ENCODE measurements around the gene ST7.

The ST7 gene

DNA sequence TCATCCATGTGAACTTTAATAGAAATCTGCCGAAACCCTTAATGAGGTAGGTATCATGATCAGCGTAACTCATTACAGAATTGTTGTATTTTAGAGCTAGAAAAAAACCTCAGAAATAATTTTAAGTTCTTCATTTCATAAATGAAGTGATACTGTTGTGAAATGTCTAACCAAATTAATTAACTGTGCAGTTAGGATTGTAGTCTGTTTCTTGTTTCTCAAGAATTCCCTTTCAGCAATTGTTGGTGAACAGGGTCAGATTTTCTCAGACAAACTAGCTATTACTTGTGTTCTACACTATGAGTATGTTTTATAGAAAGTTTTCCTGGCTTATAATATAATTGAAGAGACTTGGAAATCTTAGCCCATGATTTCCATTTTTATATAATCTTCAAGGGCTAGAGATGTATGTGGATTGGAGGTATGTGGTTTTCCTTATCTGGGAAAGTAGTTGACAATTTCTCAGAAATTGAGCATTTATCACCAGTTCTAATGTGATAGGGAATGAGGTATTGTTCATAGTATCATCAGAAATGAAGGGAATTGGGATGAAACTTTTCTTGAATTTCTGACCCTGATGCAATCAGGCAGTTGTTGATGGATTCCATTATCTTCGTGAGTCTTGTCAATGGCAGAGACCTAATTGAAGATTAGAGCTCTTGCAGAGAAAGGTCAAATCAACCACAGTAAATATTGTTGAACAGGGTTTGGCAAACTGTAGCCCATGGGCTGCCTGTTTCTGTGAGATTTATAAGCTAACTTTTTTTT, 55.0 kb downstream of the ST7 start:
- in situ Hi-C loops (cut with MboI; ENCODE audit: low sequenced_read_pairs) = no loop called here

DNA sequence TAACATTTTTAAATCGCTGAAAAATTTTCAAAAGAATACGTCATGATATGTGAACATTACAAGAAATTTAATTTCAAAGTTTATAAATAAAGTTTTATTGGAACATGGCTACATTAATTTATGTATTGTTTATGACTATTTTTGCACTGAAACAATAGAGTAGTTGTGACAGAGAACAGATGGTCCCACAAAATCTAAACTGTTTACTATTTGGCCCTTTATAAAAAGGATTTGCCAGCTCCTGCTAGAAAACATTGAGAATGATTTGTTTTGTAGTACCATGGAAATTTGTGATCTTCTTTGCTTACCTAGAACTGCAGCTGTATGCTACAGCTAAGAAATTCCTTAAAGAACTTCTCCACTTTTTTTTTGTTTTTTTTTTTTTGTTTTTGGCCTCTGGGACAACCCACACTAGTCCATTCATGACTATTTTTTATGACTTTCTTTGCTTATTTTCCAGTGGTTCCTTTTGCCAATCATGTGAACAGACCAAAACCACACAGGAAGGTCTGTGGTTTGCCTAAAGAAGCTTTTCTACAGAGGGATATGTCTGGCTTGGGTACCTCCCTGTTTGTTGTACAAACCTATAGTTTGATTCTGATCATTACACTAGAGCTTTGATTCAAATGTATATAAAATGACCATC, 55.7 kb downstream of the ST7 start:
- in situ Hi-C loops (cut with MboI; ENCODE audit: low sequenced_read_pairs) = no loop called here

DNA sequence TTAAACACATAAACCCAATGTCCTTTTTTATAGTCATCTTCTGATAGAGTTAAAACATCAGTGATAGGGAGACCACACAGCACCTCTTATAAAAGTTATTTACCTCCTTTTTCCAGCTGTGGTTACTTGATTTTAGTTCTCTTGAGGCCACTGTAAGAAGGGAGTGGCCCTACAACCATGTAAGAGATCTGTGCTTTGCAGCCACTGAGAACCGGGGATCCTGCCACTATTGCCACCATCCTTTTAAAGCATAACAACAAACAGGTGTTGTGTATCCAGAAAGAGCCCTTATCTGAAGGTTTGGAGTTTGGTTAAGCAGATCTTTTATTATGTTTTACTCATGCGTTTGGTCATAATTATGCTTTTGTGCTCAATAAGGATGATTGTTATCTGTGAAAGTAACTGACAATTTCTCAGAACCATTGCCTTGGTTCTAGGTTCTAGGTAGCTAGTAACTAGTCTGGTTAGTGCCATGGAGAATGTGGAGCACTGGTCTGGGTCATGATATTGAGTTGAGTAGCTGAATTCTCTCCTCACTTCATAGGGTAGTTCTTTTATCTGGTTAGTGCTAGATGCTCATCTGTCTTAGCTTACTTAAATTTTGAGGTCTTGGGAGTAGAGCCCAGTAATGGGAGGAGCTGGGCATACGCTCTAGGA, 56.5 kb downstream of the ST7 start:
- in situ Hi-C loops (cut with MboI; ENCODE audit: low sequenced_read_pairs) = no loop called here

DNA sequence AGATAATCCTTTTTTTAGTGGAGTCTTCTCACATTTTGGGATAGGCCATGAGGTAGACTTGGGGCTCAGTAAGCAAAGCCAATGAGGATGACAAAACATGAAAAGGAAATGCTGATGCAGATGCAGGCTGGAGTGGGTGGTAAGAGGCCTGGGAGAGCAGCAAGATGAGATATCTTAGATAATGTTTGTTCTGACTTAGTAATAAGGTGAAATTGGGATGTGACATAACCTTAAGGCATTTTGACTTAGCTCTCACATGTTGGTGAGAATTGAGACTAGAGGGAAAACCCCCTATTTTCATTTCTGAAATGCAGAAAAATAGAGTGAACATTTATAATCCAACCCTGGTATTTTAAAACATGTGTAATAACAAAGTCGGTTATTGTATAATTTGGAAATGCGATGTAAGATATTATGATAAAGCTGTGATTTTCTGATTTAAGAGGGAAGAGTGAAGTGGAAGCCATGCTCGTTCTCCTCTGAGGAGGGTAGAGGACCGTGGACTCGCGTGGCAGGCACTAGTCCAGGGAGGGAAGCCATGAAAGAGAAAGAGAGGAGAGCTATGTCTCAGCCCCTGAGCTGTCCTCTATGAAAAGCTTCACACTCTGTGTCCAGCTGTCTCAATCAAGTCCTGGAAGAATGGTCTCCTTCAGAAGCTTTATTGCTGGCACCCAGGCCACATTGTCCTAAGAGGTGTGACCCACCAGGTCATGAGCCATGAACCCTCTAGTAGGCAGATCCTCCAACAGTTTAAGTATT, 57.3 kb downstream of the ST7 start:
- in situ Hi-C loops (cut with MboI; ENCODE audit: low sequenced_read_pairs) = no loop called here

DNA sequence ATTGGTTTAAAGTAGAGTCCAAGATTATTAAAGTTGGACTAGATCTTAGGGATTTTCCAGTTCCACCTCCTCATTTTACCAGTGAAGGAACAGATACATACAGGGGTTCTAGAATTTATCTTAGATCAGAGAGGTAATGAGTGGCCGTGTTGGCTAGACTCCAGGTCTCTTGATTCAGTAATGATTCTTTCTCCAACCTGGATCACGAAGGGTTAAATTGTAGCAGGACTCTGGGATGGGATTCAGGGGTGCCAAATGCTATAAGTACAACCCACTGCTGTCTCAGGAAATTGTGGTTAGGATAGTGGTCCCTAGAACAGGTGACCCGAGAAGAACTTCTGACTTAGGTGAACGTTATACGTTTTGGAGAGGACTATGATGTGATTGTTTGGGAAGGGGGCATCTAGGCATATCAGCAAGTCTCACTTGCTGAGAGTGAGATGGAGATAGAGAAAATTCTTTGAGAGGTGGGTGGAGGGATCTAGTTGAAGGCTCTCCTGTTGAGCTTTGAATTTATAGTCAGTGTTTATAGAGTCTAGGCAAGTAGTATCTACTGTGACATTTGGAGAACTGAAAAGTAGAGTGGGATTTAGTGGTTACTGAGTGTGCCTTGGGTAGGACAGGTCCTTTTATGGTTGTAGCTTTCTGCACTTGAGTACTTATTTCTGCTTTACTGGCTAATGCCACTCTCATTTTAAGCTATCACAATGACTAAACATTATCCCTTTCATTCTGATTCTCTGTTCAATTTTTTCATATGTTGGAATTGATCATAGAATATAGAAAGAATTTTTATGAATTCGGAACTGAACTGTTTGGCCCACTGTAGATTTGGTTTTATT, 58.3 kb downstream of the ST7 start:
- in situ Hi-C loops (cut with MboI; ENCODE audit: low sequenced_read_pairs) = no loop called here

DNA sequence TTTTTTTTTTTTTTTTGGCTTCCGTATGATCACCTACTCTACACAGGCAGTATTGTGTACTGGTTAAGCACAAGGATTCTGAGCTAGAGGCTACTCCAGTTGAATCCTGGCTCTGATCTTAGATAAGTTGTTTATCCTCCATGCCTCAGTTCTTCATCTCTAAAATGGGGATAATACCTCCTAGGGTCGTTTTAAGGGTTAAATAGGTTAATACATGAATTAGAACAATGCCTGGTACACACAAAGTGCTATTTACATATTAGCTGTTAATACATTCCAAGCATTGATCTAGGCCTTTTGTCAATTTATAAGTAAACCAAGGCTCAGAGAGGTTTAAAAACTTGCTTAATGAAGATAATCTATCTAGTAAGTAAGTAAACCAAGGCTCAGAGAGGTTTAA, 59.0 kb downstream of the ST7 start:
- in situ Hi-C loops (cut with MboI; ENCODE audit: low sequenced_read_pairs) = no loop called here

DNA sequence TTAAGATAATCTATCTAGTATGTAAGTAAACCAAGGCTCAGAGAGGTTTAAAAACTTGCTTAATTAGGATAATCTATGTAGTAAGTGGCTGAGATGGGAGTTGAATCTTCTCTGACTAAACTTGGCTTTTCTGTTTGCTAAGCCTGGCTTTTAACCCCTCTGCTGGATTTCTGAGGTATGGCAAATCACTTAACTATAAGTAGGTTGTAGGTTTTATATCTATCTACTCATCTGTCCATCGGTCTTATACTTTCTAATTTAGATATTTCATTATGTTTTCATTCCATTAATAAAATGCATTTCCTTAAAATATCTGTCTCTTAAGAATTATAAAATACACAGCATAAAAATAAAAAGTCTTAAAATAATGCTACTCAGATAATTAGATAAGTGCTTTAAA, 59.4 kb downstream of the ST7 start:
- in situ Hi-C loops (cut with MboI; ENCODE audit: low sequenced_read_pairs) = no loop called here

DNA sequence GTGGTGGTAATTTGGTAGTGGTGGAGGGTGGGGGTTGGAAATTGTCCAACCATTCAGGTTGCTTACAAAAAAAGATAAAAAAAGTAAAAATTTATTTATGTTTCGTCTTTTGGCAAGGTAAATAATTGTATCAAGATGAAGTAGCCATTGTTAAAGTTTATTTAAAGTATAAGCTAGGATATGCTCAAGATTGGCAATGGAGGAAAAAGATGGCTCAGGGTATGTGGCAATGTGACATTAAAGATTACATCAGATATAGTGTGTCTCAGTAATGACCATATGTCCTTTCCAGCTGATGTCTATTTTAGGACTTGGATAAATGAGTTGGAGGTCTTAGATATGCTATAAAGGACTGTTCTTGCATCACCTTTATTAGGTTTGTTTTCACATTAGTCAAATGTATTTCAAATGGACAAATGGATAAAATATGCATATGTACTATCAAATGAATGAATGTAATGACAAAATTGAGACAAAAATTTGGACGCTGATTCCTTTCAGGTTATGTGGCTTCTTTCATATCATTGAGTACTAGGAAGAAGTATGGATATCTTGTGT, 60.9 kb downstream of the ST7 start:
- in situ Hi-C loops (cut with MboI; ENCODE audit: low sequenced_read_pairs) = no loop called here

DNA sequence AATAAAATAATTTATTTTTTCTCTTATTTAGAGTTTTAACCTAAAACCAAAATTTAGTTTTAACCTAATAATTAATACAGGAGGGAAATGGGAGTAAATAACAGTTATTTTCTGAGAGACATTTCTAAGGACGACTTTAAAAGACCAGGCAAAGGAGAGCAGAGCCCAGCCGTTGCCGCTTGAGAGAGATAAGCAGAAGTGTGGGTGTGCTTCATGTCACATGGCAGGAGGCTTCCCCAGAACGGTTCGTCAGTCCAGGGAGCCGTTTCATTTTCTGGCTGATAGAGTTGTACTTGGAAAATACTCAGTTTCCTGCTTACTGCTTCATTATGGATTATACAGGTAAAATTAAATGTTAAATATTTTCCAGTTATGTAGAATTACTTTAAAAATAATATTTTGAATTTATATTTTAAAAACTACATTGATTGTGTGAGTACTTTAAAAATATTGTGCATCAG, 61.4 kb downstream of the ST7 start:
- in situ Hi-C loops (cut with MboI; ENCODE audit: low sequenced_read_pairs) = no loop called here

DNA sequence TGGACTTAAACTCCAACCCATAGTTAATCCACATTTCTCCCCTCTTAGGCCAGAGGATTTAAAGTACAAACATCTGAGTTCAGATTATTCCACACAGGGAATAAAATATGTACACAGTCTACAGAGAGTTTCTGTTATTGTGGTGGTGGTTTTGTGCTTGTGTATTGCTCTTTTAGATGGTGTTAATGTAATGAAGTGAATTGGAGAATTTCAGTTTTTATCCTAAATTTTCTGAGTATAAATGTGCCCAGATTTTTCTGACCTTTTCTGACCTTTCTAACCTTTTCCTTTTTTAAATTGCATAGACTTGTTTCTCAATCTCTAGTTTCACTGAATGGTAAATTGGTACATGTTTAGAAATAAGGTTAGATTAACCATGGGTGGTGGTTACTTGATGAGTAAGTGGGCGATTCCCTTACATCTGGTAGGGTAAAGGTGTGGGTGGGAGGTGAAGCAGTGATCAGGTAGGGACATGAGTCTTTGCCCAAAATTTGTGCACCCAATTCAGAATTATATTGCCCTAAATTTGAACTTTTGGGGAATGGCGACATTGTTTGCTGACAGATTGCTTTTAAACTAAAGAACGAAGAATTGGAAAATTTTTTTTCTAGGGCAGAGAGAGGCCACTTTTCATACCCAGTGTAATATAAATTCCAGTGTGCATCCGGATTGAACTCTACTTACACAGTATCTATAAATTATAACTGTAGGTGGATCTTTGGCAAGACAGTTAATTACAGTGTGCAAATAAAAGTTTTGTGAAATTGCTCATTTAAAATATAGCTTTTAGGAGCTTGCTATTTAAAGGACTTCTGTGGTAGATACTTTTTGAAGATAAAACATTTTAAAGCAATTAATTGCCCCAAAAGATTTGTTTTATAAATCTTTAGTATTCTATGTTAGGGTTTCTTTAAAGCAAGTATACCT, 62.2 kb downstream of the ST7 start:
- in situ Hi-C loops (cut with MboI; ENCODE audit: low sequenced_read_pairs) = no loop called here

DNA sequence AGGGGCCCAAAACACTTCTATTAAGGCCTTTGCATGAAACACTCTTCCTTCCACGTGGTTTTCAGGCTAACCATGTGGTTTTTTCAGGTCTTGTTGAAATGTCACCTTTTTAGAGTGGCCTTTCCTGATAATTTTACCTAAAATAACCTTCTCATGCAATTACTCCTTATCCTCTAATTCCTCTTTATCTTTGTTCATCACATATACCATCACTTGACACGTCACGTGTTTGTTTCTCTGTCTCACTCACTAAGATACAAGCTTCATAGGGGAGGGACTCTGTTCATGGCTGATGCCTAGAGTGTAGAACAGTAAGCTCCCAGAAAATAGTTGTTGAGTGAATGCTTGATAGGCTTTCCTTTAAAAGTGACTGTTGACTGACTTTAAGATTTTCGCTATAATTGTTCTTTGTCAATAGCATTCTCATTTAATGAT, 63.7 kb downstream of the ST7 start:
- in situ Hi-C loops (cut with MboI; ENCODE audit: low sequenced_read_pairs) = no loop called here

DNA sequence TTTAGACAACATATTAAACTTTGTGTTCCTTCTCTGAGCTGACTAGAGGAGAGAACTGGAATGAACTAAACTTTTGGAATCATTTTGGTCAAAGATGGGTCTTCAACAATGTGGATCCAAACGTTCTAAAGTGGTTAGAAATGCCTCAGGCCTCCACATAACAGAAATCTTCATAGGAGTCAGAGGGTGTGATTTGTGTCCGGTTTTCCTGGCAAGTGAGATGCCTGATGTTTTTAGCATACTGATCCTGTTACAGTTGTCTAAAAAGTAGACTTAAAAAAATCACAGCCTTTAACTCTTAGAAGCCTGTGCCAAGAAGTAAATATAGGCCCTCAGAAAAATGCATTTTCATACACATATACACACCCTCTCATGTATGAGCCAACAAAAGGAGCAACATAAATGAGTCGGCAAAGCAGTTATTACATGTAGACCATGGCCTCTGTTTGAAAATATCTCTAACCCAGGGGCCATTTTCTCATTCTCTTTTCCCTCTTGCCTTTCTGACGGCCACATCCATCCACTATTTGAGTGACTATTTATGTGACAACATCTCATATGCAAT, 64.5 kb downstream of the ST7 start:
- in situ Hi-C loops (cut with MboI; ENCODE audit: low sequenced_read_pairs) = no loop called here

DNA sequence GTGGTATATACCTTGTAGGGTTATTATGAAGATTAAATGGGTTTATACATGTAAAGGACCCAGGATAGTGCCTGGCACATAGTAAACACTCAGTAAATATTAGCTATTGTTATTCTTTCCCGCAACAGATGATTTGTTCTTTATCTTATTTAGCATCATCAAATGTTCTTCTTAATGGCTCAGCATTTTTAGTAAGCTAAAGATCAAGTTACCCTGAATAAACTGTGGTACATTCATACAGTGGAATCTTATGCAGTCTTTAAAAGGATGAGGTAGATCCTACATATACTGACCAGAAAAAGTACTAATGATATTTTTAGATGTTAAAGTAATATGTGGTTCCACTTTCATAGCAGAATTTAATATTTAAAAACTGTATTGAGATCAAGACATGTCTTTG, 65.4 kb downstream of the ST7 start:
- in situ Hi-C loops (cut with MboI; ENCODE audit: low sequenced_read_pairs) = no loop called here

DNA sequence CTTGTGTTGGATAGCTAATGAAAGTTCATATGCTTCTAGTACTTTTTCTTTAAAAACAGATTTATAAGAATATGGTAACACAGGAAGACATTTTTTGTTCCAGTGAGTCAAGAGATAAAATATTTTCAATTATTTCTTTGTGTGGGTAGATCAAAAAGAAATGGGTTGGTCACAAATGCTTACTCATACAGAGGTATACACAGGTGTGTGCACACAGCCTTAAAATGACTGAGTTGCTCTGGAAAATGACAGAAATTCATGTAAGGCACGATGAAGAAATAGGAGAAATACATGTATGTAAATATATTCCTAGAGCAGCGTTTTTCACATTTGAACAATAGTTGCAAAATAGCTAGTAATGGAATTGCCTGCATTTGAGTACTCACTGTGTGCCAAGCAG, 66.0 kb downstream of the ST7 start:
- in situ Hi-C loops (cut with MboI; ENCODE audit: low sequenced_read_pairs) = no loop called here

DNA sequence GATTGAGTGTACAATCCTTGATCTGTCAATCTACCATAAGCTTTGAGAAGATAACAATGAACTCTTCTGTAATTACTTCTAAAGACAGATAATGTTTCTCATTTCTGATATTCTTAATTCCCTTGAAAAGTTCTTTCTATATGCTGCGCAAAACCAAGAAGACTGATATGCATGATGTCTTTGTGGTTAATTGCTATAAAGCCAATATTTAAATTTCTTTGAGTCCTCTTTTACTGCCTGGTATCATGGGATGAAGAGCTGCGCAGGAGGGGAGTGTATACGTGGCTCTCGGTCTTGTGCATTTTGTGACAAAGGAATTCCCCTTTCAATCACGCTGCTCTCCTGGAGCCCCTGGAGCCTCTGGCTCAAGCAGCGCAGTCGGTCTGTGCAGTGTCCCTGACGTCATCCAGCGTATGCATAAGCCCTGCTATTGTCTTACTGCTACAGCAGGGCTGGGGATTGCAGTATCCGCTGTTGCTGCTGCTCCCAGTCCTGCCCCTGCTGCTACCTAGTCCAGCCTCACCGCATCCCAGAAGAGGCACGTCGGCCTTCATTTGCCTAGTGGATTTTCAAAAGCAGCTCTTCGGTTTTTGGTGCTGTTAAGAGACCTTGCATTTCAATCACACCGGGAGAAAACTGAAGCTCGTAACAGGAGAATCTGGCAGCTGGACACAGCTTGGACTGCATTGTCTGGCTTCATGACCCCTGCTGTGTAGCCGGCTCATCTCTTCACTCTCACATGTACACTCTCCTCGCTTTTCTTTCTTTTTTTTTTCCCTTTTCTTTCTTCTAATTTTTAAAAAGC, 66.7 kb downstream of the ST7 start:
- in situ Hi-C loops (cut with MboI; ENCODE audit: low sequenced_read_pairs) = no loop called here

DNA sequence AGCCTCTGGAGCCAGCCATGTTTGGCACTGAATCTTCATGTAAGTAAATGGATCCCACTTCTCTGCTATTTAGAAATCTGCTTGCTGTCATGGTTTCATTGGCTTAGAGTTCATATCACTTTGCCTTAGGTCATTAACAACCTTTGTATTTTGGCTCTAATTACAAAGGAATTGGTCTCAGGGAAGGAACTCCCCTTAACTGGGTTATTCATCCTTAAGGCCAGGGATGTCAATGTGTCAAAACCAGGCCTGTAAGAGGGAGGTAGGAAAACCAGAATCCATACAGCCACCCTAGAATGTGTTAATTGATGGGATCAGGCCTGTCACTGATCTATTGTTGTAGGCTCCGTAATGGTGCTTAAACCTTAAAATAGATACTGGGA, 67.3 kb downstream of the ST7 start:
- in situ Hi-C loops (cut with MboI; ENCODE audit: low sequenced_read_pairs) = no loop called here

DNA sequence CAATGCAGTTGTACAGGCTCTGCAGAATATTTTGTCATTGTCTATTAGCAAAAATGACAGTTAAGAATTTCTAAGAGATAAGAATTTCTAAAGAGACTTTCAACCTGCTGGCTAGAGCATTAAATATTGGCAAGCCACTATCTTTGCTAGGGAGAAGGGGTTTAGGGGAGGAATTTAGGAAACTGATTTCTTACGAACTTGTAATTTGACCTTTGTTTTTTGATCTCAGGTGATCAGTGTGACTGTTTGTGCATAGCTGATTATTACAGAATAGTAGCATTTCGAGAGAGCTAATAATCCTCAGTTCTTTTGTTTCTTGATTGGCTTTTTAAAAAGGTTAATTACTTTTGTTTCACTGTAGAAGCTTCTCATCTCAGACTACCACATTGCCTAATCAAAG, 68.1 kb downstream of the ST7 start:
- in situ Hi-C loops (cut with MboI; ENCODE audit: low sequenced_read_pairs) = no loop called here

DNA sequence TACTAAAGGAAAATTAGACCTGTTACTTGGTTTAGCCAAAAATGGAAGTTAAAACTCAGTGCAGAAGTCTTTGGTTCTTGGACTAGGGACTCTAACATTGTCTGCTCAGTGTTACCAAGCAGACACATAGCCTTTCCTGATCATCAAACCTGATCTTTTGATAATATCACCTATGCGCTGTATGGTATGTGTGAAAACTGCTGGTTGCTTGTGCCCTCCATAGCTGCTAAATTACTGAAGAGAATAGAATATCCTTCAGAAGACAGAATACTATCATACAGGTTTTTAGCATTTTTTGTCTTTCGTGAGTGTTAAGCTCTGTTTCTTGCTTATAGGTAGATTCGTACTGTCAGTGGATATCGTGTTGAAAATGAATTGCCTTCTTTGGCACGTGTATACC, 68.7 kb downstream of the ST7 start:
- in situ Hi-C loops (cut with MboI; ENCODE audit: low sequenced_read_pairs) = no loop called here

Data from HL-60/S4 treated with phorbol 12-myristate 13-acetate at 8.2 ng/mL for 4 days and 3 days (cell line).